HCT116 (cell line): ENCODE measurements around the gene KDSR. TPM values are rescaled to one million over a fixed set of nuclear protein-coding genes. Genes with fewer than 3 reads are reported as not detected.
A peak's percentile ranks its signal among the peaks of the same experiment; 100 is the strongest.

Experiments
- ATAC-seq: fragments of 200-7000 bp; cut with Tn5 transposase; 2 replicates; pipeline ENCODE4 v1.9.1; 2020; ENCODE audit warnings: mild to moderate bottlenecking, moderate library complexity
- BruUV-seq: library from RNA; stranded (reverse); fragments of 400-500 nt; replicated peaks from 2 replicates; lab custom pipeline; 2021; lab: Mats Ljungman, UMichigan
- CTCF ChIA-PET: fragments of 300-600 bp; sonication (Branson Sonifier 250); formaldehyde crosslinking; loops from one replicate; lab custom pipeline; 2021; ENCODE audit warnings: antibody characterized with exemption; lab: Charles Lee
- POLR2A ChIA-PET: fragments of 300-600, 350-600 bp; sonication (Branson Sonifier 250); formaldehyde crosslinking; loops from one replicate; lab custom pipeline; 2021; ENCODE audit warnings: antibody characterized with exemption; lab: Charles Lee
- RAD21 ChIA-PET, 2 experiments: fragments of 300-600 bp; sonication (Branson Sonifier 250); formaldehyde crosslinking; loops; one replicate each; lab custom pipeline; 2023; ENCODE audit warnings: low total read pairs in 2 of 2; ENCODE audit not compliant: uncharacterized antibody in 2 of 2, unreplicated experiment in 2 of 2, low non-redundant PET in 1 of 2; lab: Charles Lee
- DNase-seq: peaks from one replicate; pipeline ENCODE4 v3.0.0-alpha.2; 2010; ENCODE audit warnings: low read depth, low spot score
- H2AFZ ChIP-seq: fragments of 200-600 bp; shearing (Covaris generic), sonication (generic); 2 replicates; pipeline ENCODE4 v1.6.1; 2017; ENCODE audit warnings: low read depth, mixed run types, mixed read lengths, antibody characterized with exemption, low read length; ENCODE audit not compliant: poor library complexity, severe bottlenecking
- H3K27ac ChIP-seq: 2 replicates; pipeline ENCODE4 v1.5.1; 2012; ENCODE audit warnings: low read depth, low read length
- H3K27me3 ChIP-seq: fragments of 200-600 bp; sonication (generic); 2 replicates; pipeline ENCODE4 v1.6.1; 2016; ENCODE audit warnings: mixed run types, low read length, mixed read lengths; ENCODE audit not compliant: insufficient read depth
- H3K36me3 ChIP-seq, 2 experiments: fragments of 200-500 bp in 1 of 2; fragments of 200-600 bp in 1 of 2; sonication (Bioruptor generic) in 1 of 2; sonication (generic) in 1 of 2; 2 replicates each; pipeline versions ENCODE4 v1.5.1 to v1.6.1; 2014 to 2016; ENCODE audit warnings: low read length in 2 of 2, inconsistent platforms in 1 of 2, mixed read lengths in 1 of 2, mixed run types in 1 of 2; ENCODE audit not compliant: insufficient read depth in 2 of 2, control insufficient read depth in 1 of 2
- H3K4me1 ChIP-seq, 2 experiments: fragments of 200-600 bp in 1 of 2; sonication (generic) in 1 of 2; 2 replicates each; pipeline versions ENCODE4 v1.5.1 to v1.6.1; 2012 to 2017; ENCODE audit warnings: low read length in 2 of 2, inconsistent platforms in 1 of 2, mild to moderate bottlenecking in 1 of 2, mixed read lengths in 1 of 2, mixed run types in 1 of 2, moderate library complexity in 1 of 2; ENCODE audit not compliant: insufficient read depth in 2 of 2, control insufficient read depth in 1 of 2
- H3K4me2 ChIP-seq: fragments of 200-600 bp; sonication (generic); 2 replicates; pipeline ENCODE4 v1.6.1; 2017; ENCODE audit warnings: mixed run types, low read length, mixed read lengths
- H3K4me3 ChIP-seq, 2 experiments: fragments of 200-600 bp in 1 of 2; sonication (generic) in 1 of 2; replicated peaks in 1 of 2; 2 replicates each; pipeline ENCODE4 v1.5.1; 2011 to 2016; ENCODE audit warnings: low read length in 2 of 2, control low read depth in 1 of 2, low read depth in 1 of 2, mild to moderate bottlenecking in 1 of 2, mixed read lengths in 1 of 2, mixed run types in 1 of 2
- H3K79me2 ChIP-seq: fragments of 200-600 bp; sonication (generic); 2 replicates; pipeline ENCODE4 v1.6.1; 2017; ENCODE audit warnings: mild to moderate bottlenecking, mixed run types, low read length, moderate library complexity, mixed read lengths; ENCODE audit not compliant: insufficient read depth
- H3K9ac ChIP-seq: fragments of 200-600 bp; sonication (generic); 2 replicates; pipeline ENCODE4 v1.6.1; 2016; ENCODE audit warnings: low read length, mixed read lengths
- H3K9me2 ChIP-seq: fragments of 200-600 bp; sonication (generic), shearing (Covaris generic); 2 replicates; pipeline ENCODE4 v1.6.1; 2017; ENCODE audit warnings: mixed run types, mild to moderate bottlenecking, moderate library complexity; ENCODE audit not compliant: insufficient read depth
- H3K9me3 ChIP-seq, 2 experiments: fragments of 200-500 bp in 1 of 2; fragments of 200-600 bp in 1 of 2; sonication (Bioruptor generic) in 1 of 2; sonication (generic) in 1 of 2; 2 replicates each; pipeline ENCODE4 v1.6.1; 2014 to 2017; ENCODE audit warnings: low read length in 2 of 2, mixed read lengths in 2 of 2, inconsistent platforms in 1 of 2, low read depth in 1 of 2, mild to moderate bottlenecking in 1 of 2, mixed run types in 1 of 2, moderate library complexity in 1 of 2; ENCODE audit not compliant: control insufficient read depth in 1 of 2, insufficient read depth in 1 of 2
- H4K20me1 ChIP-seq: fragments of 200-600 bp; sonication (generic), shearing (Covaris generic); 2 replicates; pipeline ENCODE4 v1.6.1; 2017; ENCODE audit warnings: mixed run types, mild to moderate bottlenecking, moderate library complexity; ENCODE audit not compliant: insufficient read depth
- CBX3 ChIP-seq: IDR thresholded peaks from 2 replicates; pipeline ENCODE4 v1.6.1; 2012; ENCODE audit warnings: low read depth
- EGR1 ChIP-seq: IDR thresholded peaks from 2 replicates; pipeline ENCODE4 v1.6.1; 2012; ENCODE audit warnings: low read depth
- ELF1 ChIP-seq: IDR thresholded peaks from 2 replicates; pipeline ENCODE4 v1.6.1; 2012; ENCODE audit warnings: low read depth, borderline replicate concordance
- EZH2phosphoT487 ChIP-seq: fragments of 200-600 bp; IDR thresholded peaks from 2 replicates; pipeline ENCODE4 v1.6.1; 2018; ENCODE audit warnings: antibody characterized with exemption, borderline replicate concordance
- MAX ChIP-seq: IDR thresholded peaks from 2 replicates; pipeline ENCODE4 v1.6.1; 2012
- RAD21 ChIP-seq: IDR thresholded peaks from 2 replicates; pipeline ENCODE4 v1.6.1; 2012; ENCODE audit warnings: low read depth, mild to moderate bottlenecking
- REST ChIP-seq: IDR thresholded peaks from 2 replicates; pipeline ENCODE4 v1.6.1; 2012; ENCODE audit warnings: low read depth
- SP1 ChIP-seq: IDR thresholded peaks from 2 replicates; pipeline ENCODE4 v1.6.1; 2012; ENCODE audit warnings: low read depth
- YY1 ChIP-seq: IDR thresholded peaks from 2 replicates; pipeline ENCODE4 v1.6.1; 2011; ENCODE audit warnings: low read length, low read depth, moderate library complexity, mild to moderate bottlenecking; ENCODE audit not compliant: insufficient replicate concordance; ENCODE audit errors: extremely low read depth
- ZFX ChIP-seq: fragments of 450-650 bp; IDR thresholded peaks from 2 replicates; pipeline ENCODE4 v1.6.1; 2017
- ZNF274 ChIP-seq: fragments of 200-500 bp; sonication (Bioruptor generic); IDR thresholded peaks from 2 replicates; pipeline ENCODE4 v1.6.1; 2014; ENCODE audit warnings: mild to moderate bottlenecking, low read depth, low read length, inconsistent platforms
- intact Hi-C: fragments of 100-400 bp; cut with micrococcal nuclease; formaldehyde crosslinking; loops from 2 replicates; pipeline ENCODE4 v1.10.0; 2022
- total RNA-seq: library from RNA; stranded (reverse); gene quantifications from one replicate; pipeline ENCODE4 v1.2.1, GENCODE V29; 2021; ENCODE audit not compliant: unreplicated experiment
- TF ChIP-seq, protein P1 (sequence below), 3 experiments: fragments of 200-600 bp in 1 of 3; sonication (generic) in 1 of 3; IDR thresholded peaks in 2 of 3; conservative IDR thresholded peaks in 1 of 3; 2 replicates each; pipeline ENCODE4 v1.5.1; 2012 to 2017; ENCODE audit warnings: low read depth in 2 of 3, low read length in 2 of 3, antibody characterized with exemption in 1 of 3, borderline replicate concordance in 1 of 3, control low read depth in 1 of 3, mild to moderate bottlenecking in 1 of 3, mixed read lengths in 1 of 3, mixed run types in 1 of 3, moderate library complexity in 1 of 3; ENCODE audit not compliant: insufficient read depth in 1 of 3

Gene KDSR
- total RNA-seq, 1 experiment from 2014 or later = 68.6 TPM

- no peaks in the 10 kb centered on the region for H3K79me2 ChIP-seq
- POLR2A ChIA-PET = no interaction called here
- no peak for ATAC-seq
- no peak overlapping the region for H3K4me3 ChIP-seq
- H3K36me3 ChIP-seq = no peaks in the 10 kb centered on the region
- H3K27me3 ChIP-seq = 0 out of 2 replicates have a peak, but pooled peaks cover 7% of the 10 kb centered on the region
- TF ChIP-seq YY1 (no peak), ZFX (no peak), ELF1 (no peak), ZNF274 (no peak), EZH2phosphoT487 (no peak)
- TF ChIP-seq, all 23 proteins: peak for 0
- RAD21 ChIA-PET = no interaction called here
- Histone ChIP-seq H4K20me1 (no peaks in the 10 kb centered on the region), H3K4me2 (no peak overlapping the region), H3K27ac (no peak overlapping the region), H3K9me2 (no peaks in the 10 kb centered on the region), H3K4me1 (peaks cover 5 to 24% of the 10 kb centered on the region in 2 experiments; a peak in 2 of 4 replicates), H3K9me3 (no peaks in the 10 kb centered on the region), H2AFZ (no peak overlapping the region), H3K9ac (no peak overlapping the region)
- CTCF ChIA-PET = interaction anchor here (1.0 to 4.2 kb wide), 3 partner anchors 189 to 306 kb away, joined by 4 to 18 read pairs (median 12); no protein-coding TSS in a partner anchor
- no TSS peak for BruUV-seq
- intact Hi-C loops = loop anchor here (1.0 to 10.0 kb wide), 3 partner anchors 115 to 837 kb away; no protein-coding TSS in a partner anchor
- DNase-seq = no peak
Measured at GRCh38 chr18:63322206-63322605, 44.8 kb downstream of the KDSR start.

- Histone ChIP-seq H3K4me3 (no peak overlapping the region), H3K9ac (no peak overlapping the region), H3K27me3 (0 out of 2 replicates have a peak, but pooled peaks cover 7% of the 10 kb centered on the region), H3K9me3 (no peaks in the 10 kb centered on the region), H3K4me2 (peak overlapping the region; percentile 66; the same call in 1 of the 2 replicates), H3K4me1 (peaks cover 5 to 24% of the 10 kb centered on the region in 2 experiments; a peak in 2 of 4 replicates), H2AFZ (no peak overlapping the region), H3K27ac (no peak overlapping the region), H3K9me2 (no peaks in the 10 kb centered on the region), H3K36me3 (no peaks in the 10 kb centered on the region), H4K20me1 (no peaks in the 10 kb centered on the region), H3K79me2 (no peaks in the 10 kb centered on the region)
- no TSS peak for BruUV-seq
- ATAC-seq (no peak), DNase-seq (no peak)
- RAD21 ChIA-PET = no interaction called here
- CTCF ChIA-PET = interaction anchor here (4.2 kb wide), 1 partner anchor 305 kb away, joined by 18 read pairs; no protein-coding TSS in a partner anchor
- POLR2A ChIA-PET = no interaction called here
- intact Hi-C loops = loop anchor here (5.0 to 10.0 kb wide), 2 partner anchors 116 to 836 kb away; no protein-coding TSS in a partner anchor
- TF ChIP-seq EZH2phosphoT487 (no peak), SP1 (no peak), RAD21 (no peak), EGR1 (no peak), ZNF274 (no peak), CBX3 (no peak), ZFX (no peak), REST (no peak), MAX (no peak), ELF1 (no peak)
- TF ChIP-seq, protein P1, sequence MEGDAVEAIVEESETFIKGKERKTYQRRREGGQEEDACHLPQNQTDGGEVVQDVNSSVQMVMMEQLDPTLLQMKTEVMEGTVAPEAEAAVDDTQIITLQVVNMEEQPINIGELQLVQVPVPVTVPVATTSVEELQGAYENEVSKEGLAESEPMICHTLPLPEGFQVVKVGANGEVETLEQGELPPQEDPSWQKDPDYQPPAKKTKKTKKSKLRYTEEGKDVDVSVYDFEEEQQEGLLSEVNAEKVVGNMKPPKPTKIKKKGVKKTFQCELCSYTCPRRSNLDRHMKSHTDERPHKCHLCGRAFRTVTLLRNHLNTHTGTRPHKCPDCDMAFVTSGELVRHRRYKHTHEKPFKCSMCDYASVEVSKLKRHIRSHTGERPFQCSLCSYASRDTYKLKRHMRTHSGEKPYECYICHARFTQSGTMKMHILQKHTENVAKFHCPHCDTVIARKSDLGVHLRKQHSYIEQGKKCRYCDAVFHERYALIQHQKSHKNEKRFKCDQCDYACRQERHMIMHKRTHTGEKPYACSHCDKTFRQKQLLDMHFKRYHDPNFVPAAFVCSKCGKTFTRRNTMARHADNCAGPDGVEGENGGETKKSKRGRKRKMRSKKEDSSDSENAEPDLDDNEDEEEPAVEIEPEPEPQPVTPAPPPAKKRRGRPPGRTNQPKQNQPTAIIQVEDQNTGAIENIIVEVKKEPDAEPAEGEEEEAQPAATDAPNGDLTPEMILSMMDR (IDR thresholded peaks at IDR 0.05 in 2 of 3, conservative IDR thresholded peaks at IDR 0.05 in 1 of 3; ENCODE audit: borderline replicate concordance in 1 of 3, insufficient read depth in 1 of 3, low read depth in 2 of 3, low read length in 2 of 3) = no peak
Measured at GRCh38 chr18:63321291-63321690, 45.7 kb downstream of the KDSR start.
